Measurements from ENCODE around the gene TP53INP2.

GRCh38 chr20:34744847-34745246, 40.7 kb downstream of the TP53INP2 start:
- TF ChIP-seq, protein P1, sequence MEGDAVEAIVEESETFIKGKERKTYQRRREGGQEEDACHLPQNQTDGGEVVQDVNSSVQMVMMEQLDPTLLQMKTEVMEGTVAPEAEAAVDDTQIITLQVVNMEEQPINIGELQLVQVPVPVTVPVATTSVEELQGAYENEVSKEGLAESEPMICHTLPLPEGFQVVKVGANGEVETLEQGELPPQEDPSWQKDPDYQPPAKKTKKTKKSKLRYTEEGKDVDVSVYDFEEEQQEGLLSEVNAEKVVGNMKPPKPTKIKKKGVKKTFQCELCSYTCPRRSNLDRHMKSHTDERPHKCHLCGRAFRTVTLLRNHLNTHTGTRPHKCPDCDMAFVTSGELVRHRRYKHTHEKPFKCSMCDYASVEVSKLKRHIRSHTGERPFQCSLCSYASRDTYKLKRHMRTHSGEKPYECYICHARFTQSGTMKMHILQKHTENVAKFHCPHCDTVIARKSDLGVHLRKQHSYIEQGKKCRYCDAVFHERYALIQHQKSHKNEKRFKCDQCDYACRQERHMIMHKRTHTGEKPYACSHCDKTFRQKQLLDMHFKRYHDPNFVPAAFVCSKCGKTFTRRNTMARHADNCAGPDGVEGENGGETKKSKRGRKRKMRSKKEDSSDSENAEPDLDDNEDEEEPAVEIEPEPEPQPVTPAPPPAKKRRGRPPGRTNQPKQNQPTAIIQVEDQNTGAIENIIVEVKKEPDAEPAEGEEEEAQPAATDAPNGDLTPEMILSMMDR (IDR thresholded peaks at IDR 0.05), result no peak
- no peak for TF ChIP-seq EP300 (IDR thresholded peaks at IDR 0.05)
- no peak for TF ChIP-seq POLR2AphosphoS5 (IDR thresholded peaks at IDR 0.05)
- TF ChIP-seq POLR2A (IDR thresholded peaks at IDR 0.05), result no peak
